Activated naive CD8-positive, alpha-beta T cell treated with anti-CD3 and anti-CD28 coated beads for 36 hours (primary cell): ENCODE results near the gene IER5. TPM values are rescaled to one million over a fixed set of nuclear protein-coding genes. Genes with fewer than 3 reads are reported as not detected.

Experiments used
- DNase-seq: peaks from one replicate; pipeline ENCODE4 v3.0.0; 2021
- H3K27ac Mint-ChIP-seq: one replicate; pipeline ENCODE4 v1.8.0; 2022; ENCODE audit warnings: mild to moderate bottlenecking, moderate library complexity, mixed read lengths
- H3K27me3 Mint-ChIP-seq: one replicate; pipeline ENCODE4 v1.8.0; 2022; ENCODE audit warnings: mild to moderate bottlenecking, mixed read lengths
- H3K36me3 Mint-ChIP-seq: one replicate; pipeline ENCODE4 v1.8.0; 2021; ENCODE audit warnings: mild to moderate bottlenecking, mixed read lengths
- H3K4me1 Mint-ChIP-seq: one replicate; pipeline ENCODE4 v1.8.0; 2021; ENCODE audit warnings: mixed read lengths
- H3K4me3 Mint-ChIP-seq: one replicate; pipeline ENCODE4 v1.8.0; 2022; ENCODE audit warnings: mild to moderate bottlenecking, moderate library complexity, mixed read lengths
- H3K9me3 Mint-ChIP-seq: one replicate; pipeline ENCODE4 v1.8.0; 2022; ENCODE audit warnings: mixed read lengths
- total RNA-seq, 2 experiments: library from RNA; stranded (reverse); gene quantifications; one replicate each; pipeline ENCODE4 v1.2.3, GENCODE V29; 2021

The IER5 gene
- total RNA-seq, 2 experiments from 2014 or later = 29.7 to 30.3 TPM

DNA sequence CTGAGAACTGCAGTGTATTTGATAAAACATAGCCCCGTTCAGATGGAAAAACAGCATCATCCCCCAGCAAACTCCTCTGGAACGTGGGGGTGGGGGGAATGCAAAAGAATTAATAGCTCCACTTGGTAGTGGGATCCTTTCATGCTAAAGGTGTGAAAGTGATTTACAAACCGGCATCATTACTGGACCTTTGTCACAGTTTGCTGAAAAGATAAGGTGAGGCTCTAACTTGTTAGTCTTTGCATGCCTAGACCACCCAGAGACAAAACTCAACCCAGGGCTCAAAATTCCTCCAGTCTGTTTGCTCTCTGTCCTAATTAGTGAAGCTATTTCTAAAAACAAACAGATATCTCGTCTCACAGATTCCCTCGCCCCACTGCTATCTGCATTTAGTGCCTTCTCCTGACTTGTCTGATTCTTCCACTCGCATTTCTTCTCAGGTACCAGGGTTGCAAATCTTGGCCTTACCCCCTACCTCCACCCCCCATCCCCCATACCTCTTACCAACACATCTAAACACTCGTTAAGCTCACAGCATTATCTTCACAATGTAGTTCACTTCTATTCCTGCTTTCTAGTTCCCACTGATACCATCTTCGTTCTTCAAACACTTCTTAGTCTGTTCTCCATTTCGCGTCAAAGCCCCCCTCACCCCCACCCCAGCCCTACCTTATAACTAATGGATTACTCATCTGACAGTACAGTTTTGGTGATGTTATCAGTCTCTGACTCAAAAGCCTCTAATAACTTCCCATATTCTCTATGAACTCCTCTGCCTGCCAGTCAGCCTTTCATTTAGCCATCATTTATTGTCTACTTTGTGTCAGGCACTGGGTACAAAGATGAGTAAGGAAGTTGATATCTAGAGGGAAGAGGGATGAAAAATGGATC, 11.8 kb downstream of the IER5 start:
- Mint-ChIP-seq H3K36me3 (peaks cover 1% of the 10 kb centered on the region), H3K4me3 (peak overlapping the region; percentile 68), H3K27me3 (no peaks in the 10 kb centered on the region), H3K9me3 (peaks cover 3% of the 10 kb centered on the region), H3K27ac (peak overlapping the region; percentile 95), H3K4me1 (peaks cover 78% of the 10 kb centered on the region)
- DNase-seq = peak; percentile 50

GRCh38 chr1:181100934-181101333, 12.4 kb downstream of the IER5 start:
- DNase-seq = no peak
- peak overlapping the region; percentile 95 for H3K27ac Mint-ChIP-seq
- H3K36me3 Mint-ChIP-seq = no peaks in the 10 kb centered on the region
- H3K4me3 Mint-ChIP-seq = no peak overlapping the region
- H3K9me3 Mint-ChIP-seq = peaks cover 3% of the 10 kb centered on the region
- peaks cover 80% of the 10 kb centered on the region for H3K4me1 Mint-ChIP-seq
- peaks cover under 1% of the 10 kb centered on the region for H3K27me3 Mint-ChIP-seq

DNA sequence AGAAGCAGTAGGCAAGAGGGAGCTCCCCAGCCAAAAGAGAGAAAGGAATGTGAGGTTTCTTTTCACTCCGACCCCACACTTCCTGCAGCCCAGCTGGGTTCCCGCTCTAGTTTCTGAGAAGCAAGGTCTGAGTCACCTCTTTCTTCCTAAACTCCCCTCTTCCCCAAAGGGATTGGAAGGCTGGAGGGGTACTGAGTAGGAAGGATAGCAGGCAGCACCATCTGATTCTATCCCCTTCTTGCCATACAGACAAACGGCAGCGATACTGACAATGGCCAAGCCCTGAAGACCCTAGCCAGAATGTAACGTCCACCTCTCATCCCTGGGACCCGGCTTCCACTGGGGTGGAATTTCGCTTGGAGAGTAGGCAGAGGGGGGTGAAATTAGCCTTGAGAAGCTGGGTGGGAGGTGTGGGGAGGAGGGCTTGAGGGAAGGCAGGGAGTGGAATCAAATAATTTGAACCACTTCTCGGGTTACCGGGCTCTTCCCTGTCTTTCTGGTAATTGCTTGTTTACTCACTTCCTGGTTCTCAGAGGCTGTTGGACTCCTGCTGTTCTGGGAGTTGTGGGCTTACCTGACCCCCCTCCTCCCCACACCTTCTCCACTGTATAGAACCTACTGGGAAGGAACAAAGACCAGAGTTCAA, 13.2 kb downstream of the IER5 start:
- peaks cover 77% of the 10 kb centered on the region for H3K4me1 Mint-ChIP-seq
- DNase-seq = no peak
- peaks cover 3% of the 10 kb centered on the region for H3K9me3 Mint-ChIP-seq
- no peak overlapping the region for H3K4me3 Mint-ChIP-seq
- H3K27me3 Mint-ChIP-seq = peaks cover 6% of the 10 kb centered on the region
- H3K36me3 Mint-ChIP-seq = no peaks in the 10 kb centered on the region
- no peak overlapping the region for H3K27ac Mint-ChIP-seq

GRCh38 chr1:181102841-181103240, 14.3 kb downstream of the IER5 start:
- Mint-ChIP-seq H3K9me3 (peaks cover 3% of the 10 kb centered on the region), H3K4me1 (peaks cover 69% of the 10 kb centered on the region), H3K27me3 (peaks cover 11% of the 10 kb centered on the region), H3K4me3 (no peak overlapping the region), H3K36me3 (no peaks in the 10 kb centered on the region), H3K27ac (no peak overlapping the region)
- no peak for DNase-seq

DNA sequence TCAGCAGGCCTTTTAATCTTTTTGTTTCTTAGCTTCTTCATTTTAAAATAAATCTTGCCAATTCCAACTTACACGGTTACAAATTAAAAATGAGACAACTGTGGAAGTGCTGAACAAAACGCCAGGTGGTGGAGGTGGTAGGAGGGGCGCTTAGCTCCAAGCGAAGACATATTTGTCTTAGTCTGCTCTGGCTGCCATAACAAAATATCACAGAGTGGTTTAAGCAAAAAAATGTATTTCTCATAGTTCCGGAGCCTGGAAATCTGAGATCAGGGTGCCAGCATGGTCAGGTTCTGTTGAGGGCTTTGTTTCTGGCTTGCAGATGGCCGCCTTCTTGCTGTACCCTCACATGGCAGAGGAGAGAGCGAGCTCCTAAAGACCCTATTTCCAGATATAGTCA, 14.9 kb downstream of the IER5 start:
- H3K4me3 Mint-ChIP-seq = no peak overlapping the region
- H3K36me3 Mint-ChIP-seq = no peaks in the 10 kb centered on the region

DNA sequence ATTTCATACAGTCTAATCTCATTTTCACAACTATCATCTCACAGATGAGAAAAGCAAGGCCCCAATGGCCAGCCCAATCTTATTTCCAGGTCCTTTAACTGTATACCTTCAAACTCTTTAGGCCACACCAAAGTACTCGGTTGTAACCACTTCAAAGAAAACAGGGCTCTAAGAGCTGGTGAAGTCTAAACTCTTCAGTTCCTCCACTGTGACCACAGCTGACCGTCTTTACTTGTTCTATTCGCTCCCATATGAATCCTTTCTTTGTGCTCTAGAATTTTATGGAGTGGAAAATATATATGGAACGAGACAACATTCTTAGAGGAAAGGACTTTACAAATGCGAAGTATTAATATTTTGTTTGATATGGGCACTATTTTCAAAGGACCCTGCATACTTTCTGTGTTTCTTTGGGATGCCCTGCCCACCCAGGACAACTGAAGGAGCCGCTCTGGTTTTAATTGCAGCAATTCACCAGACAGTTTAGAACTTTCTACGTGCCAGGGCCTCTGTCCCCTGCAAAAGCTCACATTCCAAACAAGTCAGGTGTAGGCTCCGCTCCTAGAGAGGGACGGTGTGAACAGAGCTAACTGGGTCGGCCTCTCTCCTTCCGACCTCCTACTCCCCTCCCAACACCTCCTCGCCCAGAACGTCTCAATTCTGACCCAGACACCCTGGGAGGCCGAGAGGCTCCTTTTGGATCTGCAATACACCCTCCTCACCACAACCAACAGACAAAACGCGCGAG, 15.7 kb downstream of the IER5 start:
- Mint-ChIP-seq H3K27ac (peak overlapping the region; percentile 35), H3K9me3 (peaks cover 3% of the 10 kb centered on the region), H3K4me1 (peaks cover 60% of the 10 kb centered on the region), H3K36me3 (no peaks in the 10 kb centered on the region), H3K4me3 (peak overlapping the region; percentile 78), H3K27me3 (peaks cover 13% of the 10 kb centered on the region)
- DNase-seq = no peak

More for the DNA sequence above, 14.9 kb downstream of the IER5 start:
- peaks cover 13% of the 10 kb centered on the region for H3K27me3 Mint-ChIP-seq
- peaks cover 65% of the 10 kb centered on the region for H3K4me1 Mint-ChIP-seq
- DNase-seq = no peak
- H3K27ac Mint-ChIP-seq = no peak overlapping the region
- H3K9me3 Mint-ChIP-seq = peaks cover 3% of the 10 kb centered on the region

DNA sequence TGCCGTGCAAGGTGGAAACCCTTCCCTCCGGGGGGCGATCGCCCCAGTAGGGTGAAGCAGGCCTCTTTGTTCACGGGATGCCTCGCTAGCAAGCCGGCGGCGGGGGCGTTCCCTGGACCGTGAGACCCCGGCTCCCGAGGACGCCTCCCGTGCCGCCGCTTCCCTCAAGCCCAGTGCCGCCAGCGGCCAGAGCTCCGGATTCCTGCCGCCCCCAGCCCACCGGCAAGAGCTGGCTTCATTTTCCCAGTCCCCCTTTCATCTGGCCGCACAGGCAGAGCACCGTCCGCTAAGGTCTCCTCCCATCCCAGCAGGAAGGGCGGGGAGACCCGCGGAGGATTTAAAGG, 16.3 kb downstream of the IER5 start:
- peaks cover 56% of the 10 kb centered on the region for H3K4me1 Mint-ChIP-seq
- peaks cover 13% of the 10 kb centered on the region for H3K27me3 Mint-ChIP-seq
- peaks cover 3% of the 10 kb centered on the region for H3K9me3 Mint-ChIP-seq
- no peaks in the 10 kb centered on the region for H3K36me3 Mint-ChIP-seq
- H3K27ac Mint-ChIP-seq = peak overlapping the region; percentile 35
- peak overlapping the region; percentile 78 for H3K4me3 Mint-ChIP-seq
- peak; percentile 53 for DNase-seq

GRCh38 chr1:181105134-181106021, 16.9 kb downstream of the IER5 start:
- Mint-ChIP-seq H3K27me3 (peaks cover 13% of the 10 kb centered on the region), H3K27ac (peak overlapping the region; percentile 69), H3K4me3 (peak overlapping the region; percentile 83), H3K9me3 (peaks cover 3% of the 10 kb centered on the region), H3K4me1 (peaks cover 50% of the 10 kb centered on the region), H3K36me3 (no peaks in the 10 kb centered on the region)
- peak; percentile 91 for DNase-seq

DNA sequence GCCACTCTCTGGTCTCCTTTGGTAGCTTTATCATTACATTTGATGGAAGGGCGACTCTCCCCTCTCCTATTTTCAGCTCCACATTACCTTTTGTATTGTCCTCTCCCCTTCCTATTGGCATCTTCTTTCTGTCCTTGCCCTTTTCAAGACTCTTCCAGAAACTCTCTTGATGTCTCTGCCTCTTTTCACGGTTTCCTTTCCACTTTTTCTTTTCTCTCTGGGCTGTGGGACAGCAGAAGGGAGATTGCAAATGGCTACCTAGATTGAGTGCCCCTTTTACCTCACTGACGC, 17.5 kb downstream of the IER5 start:
- H3K4me3 Mint-ChIP-seq = peak overlapping the region; percentile 83
- peaks cover 13% of the 10 kb centered on the region for H3K27me3 Mint-ChIP-seq
- peak overlapping the region; percentile 69 for H3K27ac Mint-ChIP-seq
- H3K4me1 Mint-ChIP-seq = peaks cover 44% of the 10 kb centered on the region
- no peaks in the 10 kb centered on the region for H3K36me3 Mint-ChIP-seq
- no peaks in the 10 kb centered on the region for H3K9me3 Mint-ChIP-seq
- DNase-seq = no peak

- Mint-ChIP-seq H3K36me3 (no peaks in the 10 kb centered on the region), H3K27ac (no peak overlapping the region), H3K27me3 (peaks cover 13% of the 10 kb centered on the region), H3K9me3 (no peaks in the 10 kb centered on the region), H3K4me3 (no peak overlapping the region), H3K4me1 (peaks cover 39% of the 10 kb centered on the region)
- DNase-seq = no peak
Observed at GRCh38 chr1:181106479-181106878, 18.0 kb downstream of the IER5 start.

GRCh38 chr1:181107711-181108110, 19.2 kb downstream of the IER5 start:
- Mint-ChIP-seq H3K27me3 (peaks cover 13% of the 10 kb centered on the region), H3K9me3 (no peaks in the 10 kb centered on the region), H3K4me1 (peaks cover 29% of the 10 kb centered on the region), H3K36me3 (no peaks in the 10 kb centered on the region), H3K27ac (no peak overlapping the region), H3K4me3 (no peak overlapping the region)
- no peak for DNase-seq

GRCh38 chr1:181108304-181108867, 19.9 kb downstream of the IER5 start:
- no peak for DNase-seq
- H3K4me3 Mint-ChIP-seq = no peak overlapping the region
- H3K4me1 Mint-ChIP-seq = peaks cover 24% of the 10 kb centered on the region
- no peaks in the 10 kb centered on the region for H3K9me3 Mint-ChIP-seq
- H3K27me3 Mint-ChIP-seq = peaks cover 13% of the 10 kb centered on the region
- no peak overlapping the region for H3K27ac Mint-ChIP-seq
- no peaks in the 10 kb centered on the region for H3K36me3 Mint-ChIP-seq

DNA sequence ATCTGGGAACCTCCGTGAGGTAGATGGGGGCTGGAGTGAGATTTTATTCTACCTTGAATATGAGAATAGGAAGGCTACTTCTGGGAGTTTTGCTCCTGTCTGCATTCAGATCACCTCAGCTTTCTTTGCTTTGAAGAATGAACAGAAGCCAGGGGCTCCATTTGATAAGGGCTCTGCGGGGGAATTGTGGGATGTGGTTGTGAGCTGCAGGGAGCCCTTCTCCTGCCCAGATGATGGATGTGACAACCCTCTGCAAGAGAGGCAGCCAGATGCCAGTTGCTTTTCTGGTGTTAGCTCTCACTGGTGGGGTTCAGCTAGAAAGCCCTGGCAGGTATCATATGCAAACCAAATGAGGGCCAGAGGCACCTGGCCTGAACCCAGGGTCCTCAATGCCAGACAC, 21.5 kb downstream of the IER5 start:
- DNase-seq = no peak
- H3K27me3 Mint-ChIP-seq = peaks cover 14% of the 10 kb centered on the region
- no peak overlapping the region for H3K27ac Mint-ChIP-seq
- H3K4me3 Mint-ChIP-seq = no peak overlapping the region
- peaks cover 13% of the 10 kb centered on the region for H3K4me1 Mint-ChIP-seq
- no peaks in the 10 kb centered on the region for H3K9me3 Mint-ChIP-seq
- no peaks in the 10 kb centered on the region for H3K36me3 Mint-ChIP-seq

DNA sequence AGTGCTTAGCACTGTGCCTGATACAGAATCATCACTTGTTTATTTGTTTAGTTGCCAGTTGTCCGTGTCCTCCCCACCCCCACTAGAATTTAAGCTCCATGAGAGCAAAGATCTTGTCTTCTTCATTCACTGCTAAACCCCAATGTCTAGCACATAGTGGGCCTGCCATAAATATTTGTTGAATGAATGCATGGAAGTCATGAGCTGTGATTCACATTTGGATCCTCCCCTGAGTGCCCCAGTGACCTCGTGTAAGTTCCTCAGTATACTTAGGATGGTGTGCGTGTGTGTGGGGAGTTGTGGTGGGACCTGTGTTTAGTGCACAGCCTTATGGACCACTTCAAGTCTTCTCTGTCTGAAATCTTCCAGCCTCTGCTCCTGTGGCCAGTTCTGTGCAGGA, 23.1 kb downstream of the IER5 start:
- Mint-ChIP-seq H3K4me3 (no peak overlapping the region), H3K36me3 (no peaks in the 10 kb centered on the region), H3K27ac (no peak overlapping the region)

More for the DNA sequence above, 23.1 kb downstream of the IER5 start:
- peaks cover 12% of the 10 kb centered on the region for H3K27me3 Mint-ChIP-seq
- H3K4me1 Mint-ChIP-seq = peaks cover 7% of the 10 kb centered on the region
- DNase-seq = no peak
- no peaks in the 10 kb centered on the region for H3K9me3 Mint-ChIP-seq
